Neural cell (in vitro differentiated cells): ENCODE data around the gene PDE6C. TPM values are rescaled to one million over a fixed set of nuclear protein-coding genes. Genes with fewer than 3 reads are reported as not detected.

Experiments
- H2AFZ ChIP-seq: fragments of 200-600, 300-800 bp; sonication (generic), shearing (Covaris generic); 2 replicates; pipeline ENCODE4 v1.6.0; 2014; ENCODE audit warnings: low read depth, mild to moderate bottlenecking, antibody characterized with exemption, low read length, moderate library complexity
- H3F3A ChIP-seq: fragments of 200-600 bp; shearing (Covaris generic); 2 replicates; pipeline ENCODE4 v1.6.1; 2016; ENCODE audit warnings: mild to moderate bottlenecking, moderate library complexity, mixed read lengths, antibody characterized with exemption, low read length; ENCODE audit not compliant: insufficient read depth, poor library complexity, severe bottlenecking
- H3K27ac ChIP-seq: fragments of 200-600, 300-800 bp; sonication (generic), shearing (Covaris generic); 2 replicates; pipeline ENCODE4 v1.5.1; 2014; ENCODE audit warnings: mild to moderate bottlenecking, low read length, moderate library complexity
- H3K27me3 ChIP-seq: fragments of 300-800, 200-600 bp; sonication (generic), shearing (Covaris generic); 2 replicates; pipeline ENCODE4 v1.6.0; 2014; ENCODE audit warnings: mild to moderate bottlenecking, low read depth, low read length, moderate library complexity; ENCODE audit not compliant: insufficient read depth
- H3K36me3 ChIP-seq: fragments of 300-800, 200-600 bp; sonication (generic), shearing (Covaris generic); 2 replicates; pipeline ENCODE4 v1.5.1; 2014; ENCODE audit warnings: mild to moderate bottlenecking, antibody characterized with exemption, low read length, moderate library complexity; ENCODE audit not compliant: insufficient read depth
- H3K4me2 ChIP-seq: fragments of 300-800, 200-600 bp; sonication (generic), shearing (Covaris generic); 2 replicates; pipeline ENCODE4 v1.6.0; 2014; ENCODE audit warnings: mild to moderate bottlenecking, low read length
- H3K4me3 ChIP-seq: fragments of 300-800, 200-600 bp; sonication (generic), shearing (Covaris generic); 2 replicates; pipeline ENCODE4 v1.5.1; 2014; ENCODE audit warnings: mild to moderate bottlenecking, low read length, moderate library complexity
- H3K79me2 ChIP-seq: fragments of 200-600 bp; shearing (Covaris generic); replicated peaks from 2 replicates; pipeline ENCODE4 v1.6.0; 2014; ENCODE audit warnings: mild to moderate bottlenecking, low read length, moderate library complexity; ENCODE audit not compliant: insufficient read depth
- H3K9ac ChIP-seq: fragments of 300-800, 200-600 bp; sonication (generic), shearing (Covaris generic); 2 replicates; pipeline ENCODE4 v1.6.1; 2016; ENCODE audit warnings: mild to moderate bottlenecking, low read length, mixed read lengths
- H3K9me2 ChIP-seq: fragments of 200-600 bp; shearing (Covaris generic); 2 replicates; pipeline ENCODE4 v1.6.1; 2016; ENCODE audit warnings: mild to moderate bottlenecking, low read length, mixed read lengths; ENCODE audit not compliant: insufficient read depth
- H3K9me3 ChIP-seq: fragments of 200-600, 300-800 bp; sonication (generic), shearing (Covaris generic); 2 replicates; pipeline ENCODE4 v1.6.1; 2016; ENCODE audit warnings: mild to moderate bottlenecking, mixed run types, low read length, moderate library complexity, mixed read lengths
- H4K20me1 ChIP-seq: fragments of 200-600 bp; shearing (Covaris generic); 2 replicates; pipeline ENCODE4 v1.6.1; 2016; ENCODE audit warnings: mild to moderate bottlenecking, mixed run types; ENCODE audit not compliant: insufficient read depth
- CTCF ChIP-seq: fragments of 450-650 bp; IDR thresholded peaks from 2 replicates; pipeline ENCODE4 v1.5.1; 2014; ENCODE audit warnings: antibody characterized with exemption, mild to moderate bottlenecking, moderate library complexity; ENCODE audit not compliant: poor library complexity, severe bottlenecking
- EP300 ChIP-seq: fragments of 450-650 bp; conservative IDR thresholded peaks from 2 replicates; pipeline ENCODE4 v1.6.1; 2014; ENCODE audit warnings: antibody characterized with exemption, mild to moderate bottlenecking, moderate library complexity; ENCODE audit not compliant: poor library complexity, severe bottlenecking
- EZH2 ChIP-seq: fragments of 200-600, 300-800 bp; shearing (Covaris generic), sonication (generic); IDR thresholded peaks from 2 replicates; pipeline ENCODE4 v1.6.1; 2014; ENCODE audit warnings: antibody characterized with exemption, low read length, borderline replicate concordance, mild to moderate bottlenecking; ENCODE audit not compliant: insufficient read depth, poor library complexity, severe bottlenecking
- MXI1 ChIP-seq: fragments of 450-650 bp; conservative IDR thresholded peaks from 2 replicates; pipeline ENCODE4 v1.6.1; 2014; ENCODE audit warnings: antibody characterized with exemption, mild to moderate bottlenecking; ENCODE audit not compliant: poor library complexity, severe bottlenecking
- POLR2AphosphoS5 ChIP-seq: IDR thresholded peaks from 2 replicates; pipeline ENCODE4 v1.6.1; 2012
- RAD21 ChIP-seq: fragments of 450-650 bp; conservative IDR thresholded peaks from 2 replicates; pipeline ENCODE4 v1.6.1; 2014; ENCODE audit warnings: antibody characterized with exemption, mild to moderate bottlenecking, moderate library complexity
- REST ChIP-seq: IDR thresholded peaks from 2 replicates; pipeline ENCODE4 v1.6.1; 2012; ENCODE audit warnings: borderline replicate concordance
- SMC3 ChIP-seq: fragments of 450-650 bp; conservative IDR thresholded peaks from 2 replicates; pipeline ENCODE4 v1.6.1; 2014; ENCODE audit warnings: antibody characterized with exemption, mild to moderate bottlenecking, moderate library complexity; ENCODE audit not compliant: poor library complexity
- TAF1 ChIP-seq: IDR thresholded peaks from 2 replicates; pipeline ENCODE4 v1.6.1; 2012; ENCODE audit warnings: low read depth
- polyA plus RNA-seq: library from polyadenylated mRNA; depleted of rRNA; stranded (reverse); fragments of >200 nt; gene quantifications from 2 replicates; pipeline ENCODE4 v1.2.3, GENCODE V29; 2014

Gene PDE6C
- polyA plus RNA-seq, 1 donor from 2014 or later: not detected

GRCh38 chr10:93613126-93613525 lies 789 bp downstream of the PDE6C start:
- TF ChIP-seq POLR2AphosphoS5: no peak
- TF ChIP-seq EZH2: no peak
- no peak for TF ChIP-seq SMC3
- no peak for TF ChIP-seq RAD21
- no peak for TF ChIP-seq TAF1
- TF ChIP-seq REST: no peak
- no peak for TF ChIP-seq EP300
- no peak for TF ChIP-seq CTCF
- TF ChIP-seq MXI1: no peak
- Histone ChIP-seq H3K4me2 (no peak overlapping the region), H3K4me3 (no peak overlapping the region), H3K27me3 (no peaks in the 10 kb centered on the region), H3K36me3 (no peaks in the 10 kb centered on the region), H3K79me2 (no peaks in the 10 kb centered on the region), H2AFZ (no peak overlapping the region), H3K9me3 (no peaks in the 10 kb centered on the region), H3K9ac (no peak overlapping the region), H3K27ac (no peak overlapping the region), H4K20me1 (no peaks in the 10 kb centered on the region), H3F3A (no peaks in the 10 kb centered on the region), H3K9me2 (no peaks in the 10 kb centered on the region)

- Histone ChIP-seq H3K27ac (no peak overlapping the region), H3F3A (no peaks in the 10 kb centered on the region), H3K9me2 (no peaks in the 10 kb centered on the region), H3K79me2 (no peaks in the 10 kb centered on the region), H3K36me3 (no peaks in the 10 kb centered on the region), H3K9me3 (no peaks in the 10 kb centered on the region), H3K4me2 (no peak overlapping the region), H2AFZ (no peak overlapping the region), H3K9ac (no peak overlapping the region), H4K20me1 (no peaks in the 10 kb centered on the region), H3K4me3 (no peak overlapping the region), H3K27me3 (no peaks in the 10 kb centered on the region)
- TF ChIP-seq EZH2 (no peak), SMC3 (no peak), TAF1 (no peak), MXI1 (no peak), RAD21 (no peak), POLR2AphosphoS5 (no peak), EP300 (no peak), CTCF (no peak), REST (no peak)
Measured at GRCh38 chr10:93614101-93614825, 1.9 kb downstream of the PDE6C start.
